ENCODE data around the gene TMEM242.

- TF ChIP-seq CTCF (IDR thresholded peaks at IDR 0.05) (no peak), EP300 (IDR thresholded peaks at IDR 0.05) (no peak), POLR2A (IDR thresholded peaks at IDR 0.05) (no peak)
Measured at GRCh38 chr6:157280947-157281346, 42.4 kb downstream of the TMEM242 start.

All from ovary (tissue), 3 donors.